Measurements from ENCODE around the gene NRM.
"Not testable (repeated sequence)": the region's sequence is repeated elsewhere in the genome, so short reads cannot be mapped to it uniquely, and the experiment has no call there.

Gene NRM

GRCh38 chr6:30719791-30720737 lies 29.3 kb upstream of the NRM start, which contains the start of gene TUBB:
Gene TUBB, plus strand, starts transcription at chr6:30720352. Its CDS starts 155 bp downstream, at chr6:30720507.
- peak; percentile 88 for DNase-seq

- no peak for DNase-seq
Observed at GRCh38 chr6:30719356-30719755, 28.6 kb upstream of the NRM start.

DNA sequence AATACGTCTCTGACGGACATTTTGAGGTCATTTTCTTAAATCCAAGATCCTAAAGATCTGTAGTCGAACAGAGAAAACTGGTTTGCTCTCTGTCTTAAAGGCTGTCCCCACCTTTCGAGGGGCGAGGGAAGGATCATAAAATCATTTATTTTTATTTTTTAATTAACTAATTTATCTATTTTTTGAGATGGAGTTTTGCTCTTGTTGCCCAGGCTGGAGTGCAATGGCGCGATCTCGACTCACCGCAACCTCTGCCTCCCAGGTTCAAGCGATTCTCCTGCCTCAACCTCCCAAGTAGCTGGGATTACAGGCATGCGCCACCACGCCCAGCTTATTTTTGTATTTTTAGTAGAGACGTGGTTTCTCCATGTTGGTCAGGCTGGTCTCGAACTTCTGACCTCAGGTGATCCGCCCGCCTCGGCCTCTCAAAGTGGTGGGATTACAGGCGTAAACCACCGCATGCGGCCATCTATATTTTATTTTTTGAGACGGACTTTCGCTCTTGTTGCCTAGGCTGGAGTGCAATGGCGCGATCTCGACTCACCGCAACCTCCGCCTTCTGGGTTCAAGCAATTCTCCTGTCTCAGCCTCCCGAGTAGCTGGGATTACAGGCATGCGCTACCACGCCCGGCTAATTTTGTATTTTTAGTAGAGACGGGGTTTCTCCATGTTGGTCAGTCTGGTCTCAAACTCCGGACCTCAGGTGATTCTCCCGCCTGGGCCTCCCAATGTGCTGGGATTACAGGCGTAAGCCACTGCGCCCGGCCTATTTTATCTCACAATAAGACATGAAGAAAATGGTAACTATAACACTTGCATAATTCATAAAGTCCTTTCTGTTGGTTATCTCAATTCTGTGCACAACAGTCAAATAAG lies 27.3 kb upstream of the NRM start:
- not testable (repeated sequence) for DNase-seq

DNA sequence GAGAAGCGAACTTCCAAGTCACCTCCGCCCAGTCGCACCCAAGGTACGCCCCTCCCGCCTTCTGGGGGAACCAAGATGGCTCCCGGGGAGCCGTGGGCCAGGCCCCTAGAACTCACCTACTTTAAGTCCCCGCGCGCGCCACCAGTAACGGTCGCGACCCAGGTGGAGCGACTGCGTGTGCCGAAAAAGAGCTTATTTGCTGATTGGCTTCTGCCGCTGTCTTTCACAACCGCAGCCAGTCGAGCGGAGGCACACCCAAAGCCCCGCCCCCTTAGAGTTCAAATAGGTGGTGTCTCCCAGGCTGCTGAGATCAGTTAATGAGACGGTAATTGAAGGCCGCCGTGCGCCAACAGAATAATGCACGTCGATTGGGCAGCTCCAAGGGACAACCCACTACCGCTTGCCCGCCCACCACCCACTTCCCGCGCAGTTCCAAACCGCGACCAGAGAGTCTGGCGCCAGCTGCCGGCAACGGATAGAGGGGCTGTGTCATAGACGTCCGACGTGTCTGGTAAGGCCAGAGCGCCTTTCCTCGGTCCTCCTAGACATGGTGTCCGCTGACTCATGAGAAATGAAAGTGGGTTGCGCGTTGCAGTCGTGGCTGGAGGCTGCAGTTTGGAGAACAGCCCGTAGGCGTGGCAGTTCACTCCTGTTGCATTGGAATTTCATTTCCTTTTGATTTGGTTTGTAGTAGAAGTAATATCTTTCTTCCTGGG lies 26.5 kb upstream of the NRM start, which contains the start of gene MDC1:
TSS of gene MDC1 (minus strand) at position 153 of the 716 bp plus-strand sequence. CDS start 2,106 bp downstream, outside the sequence.
- DNase-seq: peak; percentile 98

GRCh38 chr6:30716879-30717128 lies 26.0 kb upstream of the NRM start:
- no peak for DNase-seq

GRCh38 chr6:30714263-30714662 lies 23.5 kb upstream of the NRM start:
- DNase-seq: no peak

DNA sequence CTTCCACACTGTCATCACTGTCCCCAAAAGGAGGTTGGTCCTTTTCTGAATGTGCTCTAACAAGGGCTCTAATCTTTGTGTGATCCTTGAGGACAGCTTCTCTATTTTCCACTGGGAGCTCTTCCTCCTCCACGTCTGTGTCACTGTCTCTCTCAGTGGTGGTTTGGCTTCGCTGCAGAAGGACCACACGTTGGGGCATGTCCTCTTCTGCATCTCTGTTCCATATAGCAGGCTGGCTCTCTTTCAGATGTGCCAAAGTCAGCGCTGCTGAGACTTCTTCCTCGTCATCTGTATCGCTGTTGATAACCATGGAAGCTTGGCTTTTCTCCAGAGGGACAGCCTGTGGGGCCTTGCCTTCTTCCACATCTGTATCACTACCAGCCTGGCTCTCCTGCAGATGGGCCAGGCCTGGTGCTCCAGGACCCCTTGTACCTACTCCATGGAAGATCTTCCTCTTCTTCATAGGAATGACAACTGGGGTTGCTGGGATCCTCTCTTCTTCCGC lies 21.7 kb upstream of the NRM start:
- DNase-seq: no peak

- no peak for DNase-seq
Observed at GRCh38 chr6:30711758-30712380, 21.1 kb upstream of the NRM start.

GRCh38 chr6:30709101-30709868 lies 18.5 kb upstream of the NRM start:
- no peak for DNase-seq

DNA sequence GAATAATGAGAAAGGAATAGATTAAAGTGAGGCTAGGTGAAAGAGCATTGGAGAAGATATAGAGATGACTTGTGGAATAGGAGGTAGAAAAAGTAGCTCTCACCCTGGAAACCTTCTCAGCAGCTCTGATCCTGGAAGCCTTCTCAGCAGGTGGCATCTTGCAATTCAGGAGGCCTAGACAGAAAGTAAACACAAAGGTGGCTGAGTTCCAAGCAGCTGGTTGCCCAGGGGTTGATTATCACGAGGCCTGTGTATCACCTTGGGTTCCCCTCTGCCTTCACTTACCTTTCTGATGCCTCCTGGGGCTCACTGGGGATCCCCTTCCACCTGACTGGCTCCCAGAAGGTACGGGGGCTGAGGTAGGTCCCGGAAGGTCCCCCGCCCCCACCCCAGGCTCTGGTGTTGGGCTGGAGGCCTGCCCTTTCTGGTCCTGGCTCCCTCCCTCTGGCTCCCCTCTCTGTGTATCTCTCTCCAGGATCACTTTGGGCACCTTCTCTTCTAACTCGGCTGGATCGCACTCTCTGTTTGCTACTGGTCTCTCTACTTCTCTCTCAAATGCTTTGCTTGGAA lies 16.6 kb upstream of the NRM start:
- no peak for DNase-seq

- DNase-seq: no peak
Observed at GRCh38 chr6:30705620-30706019, 14.8 kb upstream of the NRM start.

GRCh38 chr6:30703821-30704220 lies 13.0 kb upstream of the NRM start:
- DNase-seq: no peak

DNA sequence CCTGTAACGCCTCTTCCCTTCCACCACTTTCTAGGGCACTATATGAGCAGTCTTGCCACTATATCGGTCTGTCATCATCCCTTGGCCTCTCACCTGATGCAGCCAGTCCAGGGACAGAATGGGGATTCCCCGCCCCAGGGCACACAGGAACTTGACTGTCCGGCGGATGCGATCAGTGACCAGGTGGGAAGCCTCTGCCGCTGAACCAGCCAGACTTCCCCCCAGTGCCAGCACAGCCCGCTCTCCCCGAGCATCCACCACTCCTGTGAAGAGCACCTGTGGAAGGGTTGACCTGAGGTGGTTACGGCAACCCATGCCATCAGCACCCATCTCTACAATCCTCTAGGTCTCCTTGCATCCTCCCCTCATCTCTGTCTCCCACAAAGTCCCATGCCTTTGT lies 12.2 kb upstream of the NRM start:
- DNase-seq: no peak

- DNase-seq: no peak
Observed at GRCh38 chr6:30700340-30700739, 9.6 kb upstream of the NRM start.

- DNase-seq: no peak
Observed at GRCh38 chr6:30696432-30696831, 5.6 kb upstream of the NRM start.

DNA sequence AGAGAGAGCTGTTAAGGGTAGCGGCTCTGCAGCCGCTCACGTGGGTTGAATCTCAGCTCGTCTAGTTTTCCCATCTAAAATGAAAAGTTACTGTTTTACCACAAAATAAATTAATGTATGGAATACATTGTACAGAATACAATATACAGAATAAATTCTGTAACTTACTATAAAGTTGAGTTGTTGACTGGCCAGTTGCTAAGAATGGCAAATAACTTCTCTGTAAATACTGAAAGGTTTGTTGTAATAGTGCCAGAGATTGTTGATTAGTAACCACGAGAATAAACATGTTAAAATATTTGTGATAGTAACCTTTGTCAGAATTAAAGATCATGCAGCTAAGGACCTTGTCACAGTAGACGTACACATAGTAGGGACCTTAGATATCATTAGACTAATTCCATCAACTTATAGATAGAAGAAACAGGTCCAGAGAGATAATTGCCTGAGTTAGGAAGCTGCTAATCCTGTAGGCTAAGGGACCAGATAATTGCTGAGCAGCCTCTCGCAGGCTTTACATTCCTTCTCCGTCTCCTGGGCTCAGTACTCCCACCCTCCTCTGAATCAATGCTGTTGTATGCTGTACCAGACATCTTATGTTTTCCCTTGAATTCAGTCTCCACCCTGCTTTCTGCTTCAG lies 544 bp upstream of the NRM start:
- DNase-seq: no peak

DNA sequence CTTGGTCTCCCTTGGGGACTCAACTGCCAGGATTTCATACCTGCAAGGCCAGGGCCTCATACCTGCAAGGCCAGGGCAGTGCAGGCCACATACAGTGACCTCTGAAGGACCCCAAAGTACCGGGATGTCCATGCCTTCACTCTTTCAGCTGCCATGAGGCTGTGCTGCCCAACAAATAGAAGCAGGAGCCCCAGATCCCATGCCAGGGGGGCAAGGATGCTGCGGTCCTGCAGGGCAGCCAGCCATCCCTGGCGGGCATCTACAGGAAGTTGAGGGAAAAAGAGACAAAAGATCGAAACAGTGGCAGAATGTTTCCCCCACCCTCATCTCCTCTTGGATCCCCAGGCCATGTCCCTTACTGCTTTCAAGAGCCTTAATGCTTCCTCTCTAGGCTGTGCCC lies 799 bp downstream of the NRM start:
- no peak for DNase-seq

- DNase-seq: no peak
Observed at GRCh38 chr6:30689022-30689865, 1.5 kb downstream of the NRM start.

DNA sequence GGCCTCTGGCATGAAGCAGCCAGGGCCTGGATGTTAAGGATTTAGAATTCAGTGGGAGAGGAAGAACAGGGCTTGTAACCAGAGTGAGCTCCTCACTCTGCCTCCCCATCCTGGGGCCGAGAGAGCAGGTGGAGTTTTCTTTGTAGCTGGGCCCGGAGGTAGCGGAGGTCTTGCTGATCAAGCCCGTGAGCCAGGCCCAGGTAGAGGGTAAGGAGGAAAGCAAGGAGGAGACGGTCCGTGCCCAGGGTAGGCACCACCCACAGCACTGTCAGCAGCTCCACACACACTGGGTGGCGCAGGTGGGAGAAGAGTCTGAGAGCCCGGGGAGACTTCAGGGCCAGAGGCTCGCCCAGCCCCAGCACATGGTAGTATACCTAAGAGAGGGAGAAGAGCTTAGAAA lies 2.2 kb downstream of the NRM start:
- no peak for DNase-seq

All from effector CD8-positive, alpha-beta T cell (primary cell).